Suppressor macrophage treated with lipopolysaccharide for 4 hours (primary cell): Measurements from ENCODE around the gene GADD45B.
A peak's percentile ranks its signal among the peaks of the same experiment; 100 is the strongest.

ENCODE experiments used
- DNase-seq: peaks from one replicate; pipeline ENCODE4 v3.0.0-alpha.2; 2020

The GADD45B gene

GRCh38 chr19:2475702-2476450 is at the start of gene GADD45B:
TSS of gene GADD45B (plus strand) at chr19:2476127. CDS start at chr19:2476359, 232 bp downstream.
- peak; percentile 100 for DNase-seq

GRCh38 chr19:2426611-2427428 is 49.1 kb upstream of the GADD45B start:
- peak; percentile 40 for DNase-seq

GRCh38 chr19:2427429-2428320 is 48.3 kb upstream of the GADD45B start, which contains the start of gene TIMM13:
TSS of gene TIMM13 (minus strand) at chr19:2427586. CDS start at chr19:2427533, 53 bp downstream.
- DNase-seq = peak; percentile 99

GRCh38 chr19:2428321-2428690 is 47.6 kb upstream of the GADD45B start:
- DNase-seq = no peak

GRCh38 chr19:2428756-2429711 is 46.9 kb upstream of the GADD45B start:
- DNase-seq = no peak

GRCh38 chr19:2429917-2430535 is 45.9 kb upstream of the GADD45B start:
- no peak for DNase-seq

GRCh38 chr19:2431318-2432055 is 44.4 kb upstream of the GADD45B start:
- DNase-seq = no peak

GRCh38 chr19:2432131-2432848 is 43.6 kb upstream of the GADD45B start:
- no peak for DNase-seq

GRCh38 chr19:2433854-2434253 is 42.1 kb upstream of the GADD45B start:
- no peak for DNase-seq

- DNase-seq = no peak
Observed at GRCh38 chr19:2434267-2434666, 41.7 kb upstream of the GADD45B start.

- no peak for DNase-seq
Observed at GRCh38 chr19:2434721-2435265, 41.1 kb upstream of the GADD45B start.

- no peak for DNase-seq
Observed at GRCh38 chr19:2436384-2436783, 39.5 kb upstream of the GADD45B start.

GRCh38 chr19:2436926-2437325 is 39.0 kb upstream of the GADD45B start:
- DNase-seq = no peak

GRCh38 chr19:2438178-2438577 is 37.7 kb upstream of the GADD45B start:
- no peak for DNase-seq

- DNase-seq = no peak
Observed at GRCh38 chr19:2440515-2440914, 35.4 kb upstream of the GADD45B start.

- no peak for DNase-seq
Observed at GRCh38 chr19:2441096-2441752, 34.7 kb upstream of the GADD45B start.

GRCh38 chr19:2443116-2443784 is 32.7 kb upstream of the GADD45B start:
- DNase-seq = no peak

GRCh38 chr19:2443785-2444182 is 32.1 kb upstream of the GADD45B start:
- no peak for DNase-seq
